ENCODE measurements around the gene PLA2G4D.

PLA2G4D gene

DNA sequence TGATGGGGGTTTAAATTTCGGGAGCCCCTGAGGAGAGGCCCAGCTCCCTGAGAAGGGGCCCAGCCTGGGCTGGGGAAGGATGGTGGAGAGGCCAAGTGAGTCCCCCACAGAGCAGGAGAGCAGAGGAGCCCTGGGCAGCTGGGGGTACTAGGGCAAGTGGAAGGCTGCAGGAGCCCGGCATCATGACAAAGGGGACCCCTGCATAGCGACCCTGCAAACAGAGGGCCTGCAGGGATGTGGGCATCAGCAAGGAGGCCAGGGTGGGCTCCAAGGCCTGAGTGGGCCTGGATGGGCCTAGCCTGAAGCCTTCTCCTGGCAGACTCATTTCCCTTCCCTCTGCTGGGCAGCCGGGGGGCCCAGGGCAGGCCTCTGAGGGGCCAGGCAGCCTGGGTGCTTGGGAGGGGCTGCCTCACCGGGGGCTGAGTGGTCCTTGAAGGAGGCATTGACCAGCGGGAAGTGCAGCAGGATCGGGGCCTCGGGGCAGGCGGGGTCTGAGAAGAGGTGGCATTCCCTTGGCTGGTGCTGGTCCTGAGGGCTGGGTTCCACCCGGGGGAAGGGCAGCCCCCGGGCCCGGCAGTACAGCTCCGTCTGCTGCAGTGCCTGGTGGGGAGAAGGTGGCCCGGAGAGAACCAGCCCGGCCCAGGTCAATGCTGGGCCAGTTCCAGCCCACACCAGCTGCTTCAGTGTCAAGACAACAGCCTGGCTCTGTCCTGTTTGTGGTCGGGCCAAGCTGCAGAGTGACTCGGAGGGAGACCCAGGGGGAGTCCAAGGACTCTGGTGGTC is 24.7 kb downstream of the PLA2G4D start:
- FAIRE-seq = no peak

DNA sequence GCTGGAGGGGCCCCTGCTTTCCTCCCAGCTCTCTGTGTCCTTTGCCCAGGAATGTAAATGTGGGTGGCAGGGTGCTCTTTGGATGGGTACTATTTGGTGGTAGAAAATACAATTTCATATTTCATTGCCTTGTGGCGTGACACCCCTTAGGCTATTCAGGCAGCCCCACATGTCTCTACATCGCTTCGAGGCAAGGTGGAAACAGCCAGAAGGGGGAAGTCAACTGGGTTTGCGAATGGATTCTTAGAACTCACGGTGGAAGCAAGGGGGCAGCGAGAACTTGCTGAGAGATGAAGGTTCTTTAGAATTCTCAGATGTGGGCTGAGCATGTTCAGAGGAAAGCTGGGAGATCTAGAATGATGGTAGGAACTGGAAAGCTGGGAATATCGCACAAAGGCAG is 25.3 kb downstream of the PLA2G4D start:
- FAIRE-seq = no peak

DNA sequence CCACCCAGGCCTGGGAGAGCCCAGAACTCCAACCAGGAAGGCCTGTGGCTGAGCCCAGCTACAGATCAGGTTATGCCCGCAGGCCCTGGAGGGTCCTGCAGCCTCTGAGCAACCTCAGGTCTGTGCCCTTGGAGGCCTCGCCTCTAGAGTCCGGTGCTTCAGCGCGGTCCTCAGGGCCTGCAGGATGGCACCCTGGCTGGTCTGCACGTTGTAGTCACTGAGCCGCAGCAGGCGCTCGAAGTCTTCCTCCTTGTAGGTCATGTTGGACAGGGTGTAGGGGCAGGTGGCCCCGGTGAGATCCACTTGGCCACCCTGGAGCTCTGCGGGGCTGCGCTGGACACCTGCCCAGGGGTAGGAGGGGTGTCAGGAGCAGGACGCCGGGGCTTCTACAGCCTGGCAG is 25.8 kb downstream of the PLA2G4D start:
- no peak for FAIRE-seq

DNA sequence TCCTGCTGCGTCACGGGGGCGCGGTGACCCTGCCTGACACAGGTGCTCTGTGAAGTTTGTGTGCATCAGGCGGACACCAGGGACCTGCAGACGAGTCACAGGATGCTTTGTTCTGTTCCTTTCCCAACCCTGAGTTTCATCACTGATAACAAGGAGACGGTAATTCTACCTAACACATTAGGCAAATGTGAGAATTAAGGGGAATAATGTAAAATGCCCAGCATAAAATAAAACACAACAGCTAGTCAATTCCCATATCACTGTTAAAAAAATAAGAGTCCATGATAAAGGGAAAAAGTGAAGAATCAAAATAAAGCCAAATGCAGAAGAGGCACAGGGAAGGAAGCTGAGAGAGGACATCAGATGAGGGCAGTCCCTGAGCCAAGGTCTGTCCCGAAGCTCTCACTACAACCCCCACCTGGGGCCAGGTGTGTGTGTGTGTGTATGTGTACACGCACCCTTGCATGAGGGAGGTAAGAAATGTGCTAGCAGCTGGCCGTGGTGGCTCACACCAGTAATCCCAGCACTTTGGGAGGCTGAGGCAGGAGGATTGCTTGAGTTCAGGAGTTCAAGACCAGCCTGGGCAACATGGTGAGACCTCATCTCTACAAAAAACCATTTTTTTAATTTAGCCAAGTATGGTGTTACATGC is 27.5 kb downstream of the PLA2G4D start:
- no peak for FAIRE-seq

DNA sequence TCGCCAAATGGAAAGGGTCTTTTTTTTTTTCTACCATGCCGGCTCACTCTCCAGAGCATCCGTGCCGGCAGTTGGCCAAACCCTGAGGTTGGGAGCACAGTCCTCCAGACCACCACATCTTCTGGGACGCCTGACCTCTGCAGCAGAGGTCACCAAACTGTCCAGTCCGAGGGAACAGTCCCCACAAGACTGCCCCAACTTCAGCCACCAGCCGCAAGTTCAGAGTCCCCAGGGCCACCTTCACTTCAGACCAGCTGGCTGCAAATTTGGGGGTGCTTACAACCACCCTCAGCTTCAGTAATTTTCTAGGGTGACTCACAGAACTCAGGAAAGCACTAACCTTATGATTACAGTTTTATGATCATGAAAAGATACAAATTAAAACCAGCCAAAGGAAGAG is 28.9 kb downstream of the PLA2G4D start:
- no peak for FAIRE-seq

DNA sequence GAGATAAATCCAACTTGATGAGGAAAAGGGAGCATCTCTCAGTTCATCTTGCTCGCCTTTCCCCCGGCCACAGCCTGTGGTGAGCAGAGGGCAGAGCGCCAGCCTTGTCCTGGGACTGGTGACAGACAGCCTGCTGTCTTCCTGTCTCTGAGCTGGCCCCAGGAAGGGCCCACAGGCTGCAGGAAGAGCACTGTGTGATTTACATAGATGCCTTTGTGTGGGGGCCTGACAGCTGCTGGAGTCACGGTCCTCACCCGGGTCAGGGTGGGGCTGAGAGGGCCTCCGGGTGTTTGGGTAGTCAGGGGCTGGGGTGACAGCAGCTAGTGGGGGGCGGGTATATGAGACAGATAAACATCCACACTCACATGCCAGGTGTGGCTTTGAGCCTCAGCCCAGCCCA is 29.3 kb downstream of the PLA2G4D start:
- no peak for FAIRE-seq

DNA sequence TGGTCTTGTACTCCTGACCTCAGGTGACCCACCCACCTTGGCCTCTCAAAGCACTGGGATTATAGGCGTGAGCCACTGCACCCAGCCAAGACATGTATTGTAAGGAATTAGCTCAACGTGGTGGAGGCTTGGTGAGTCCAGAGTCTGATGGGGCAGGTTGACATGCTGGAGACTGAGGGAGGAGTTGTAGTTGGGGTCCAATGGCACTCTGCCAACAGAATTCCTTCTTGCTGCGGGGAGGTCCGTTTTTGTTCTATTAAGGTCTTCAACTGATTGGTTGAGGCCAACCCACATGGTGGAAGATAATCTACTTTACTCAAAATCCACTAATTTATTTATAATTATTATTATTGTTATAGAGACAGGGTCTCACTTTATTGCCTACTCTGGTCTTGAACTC is 30.1 kb downstream of the PLA2G4D start:
- no peak for FAIRE-seq

DNA sequence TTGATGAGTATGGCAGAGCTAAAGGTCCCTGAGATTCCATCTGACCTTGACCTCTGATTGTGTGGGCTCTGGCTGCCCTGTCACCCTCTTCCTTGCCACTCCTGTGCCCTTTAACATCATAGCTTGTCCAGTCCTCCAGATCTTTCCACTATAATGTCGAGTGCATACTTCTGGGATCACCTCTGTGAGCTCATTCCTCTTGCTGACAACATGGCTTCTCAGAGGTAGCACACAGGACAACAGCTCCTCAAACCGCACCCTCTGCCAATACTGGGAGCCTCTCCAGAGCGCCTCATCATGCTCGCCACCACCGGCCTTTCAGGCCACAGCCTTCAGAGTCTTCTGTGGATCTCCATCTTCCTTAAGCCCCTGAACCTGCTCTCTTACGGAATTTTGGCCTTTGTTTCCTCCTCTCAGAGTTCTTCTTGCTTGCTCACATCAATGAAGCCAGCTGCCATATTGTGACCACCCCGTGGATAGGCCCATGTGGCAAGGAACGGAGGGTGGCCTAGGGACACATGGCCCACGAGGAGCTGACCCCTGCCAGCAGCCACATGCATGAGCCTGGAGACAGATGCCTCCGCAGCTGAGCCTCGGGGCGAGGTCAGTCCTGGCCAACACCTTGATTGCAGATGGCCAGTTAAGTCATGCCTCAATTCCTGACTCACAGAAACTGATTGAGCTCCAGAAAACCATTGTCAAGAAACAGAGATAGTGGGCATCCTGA is 31.1 kb downstream of the PLA2G4D start:
- FAIRE-seq = no peak

DNA sequence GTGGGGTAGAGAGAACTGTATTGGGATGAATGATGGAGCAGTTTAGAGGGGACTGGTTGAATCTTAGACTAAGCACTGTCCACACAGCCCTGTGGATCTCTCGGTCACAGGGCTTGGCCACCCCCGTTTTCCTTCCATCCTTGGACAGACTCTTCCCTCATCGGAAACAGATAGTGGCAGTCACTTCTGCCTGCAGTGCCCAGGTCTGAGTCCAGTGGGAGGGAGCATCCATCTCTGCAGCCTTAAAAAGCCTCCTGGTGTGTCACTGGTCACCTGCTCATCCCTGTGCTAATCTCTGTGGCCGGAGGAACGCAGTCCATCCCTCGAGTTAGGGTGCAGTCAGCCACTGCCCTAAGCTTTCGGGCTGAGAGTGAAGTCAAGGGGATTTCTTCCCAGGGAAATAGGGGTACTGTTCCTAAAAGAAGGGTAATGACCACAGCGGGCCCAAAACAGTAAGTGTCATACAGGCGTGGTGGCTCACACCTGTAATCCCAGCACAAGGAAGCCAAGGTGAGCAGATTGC is 32.0 kb downstream of the PLA2G4D start:
- no peak for FAIRE-seq

DNA sequence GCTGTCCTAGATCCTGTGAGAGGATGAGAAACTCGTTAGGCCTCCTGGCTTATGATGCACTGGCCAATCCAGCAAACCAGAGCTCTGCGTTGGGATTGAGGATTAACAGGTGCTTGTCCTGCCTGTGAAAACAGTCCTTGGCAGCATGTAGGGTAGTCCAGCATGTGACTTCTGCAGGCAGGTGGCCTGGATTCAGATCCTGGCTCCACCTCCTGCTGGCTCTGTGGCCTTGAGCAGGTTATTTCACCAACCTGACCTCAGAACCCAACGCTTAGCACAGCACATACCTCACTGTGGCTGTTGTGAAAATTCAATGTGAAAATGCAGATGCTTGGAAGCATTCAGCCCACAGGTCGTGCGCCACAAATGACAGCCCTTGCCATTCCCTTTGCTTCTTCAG is 33.6 kb downstream of the PLA2G4D start:
- no peak for FAIRE-seq

DNA sequence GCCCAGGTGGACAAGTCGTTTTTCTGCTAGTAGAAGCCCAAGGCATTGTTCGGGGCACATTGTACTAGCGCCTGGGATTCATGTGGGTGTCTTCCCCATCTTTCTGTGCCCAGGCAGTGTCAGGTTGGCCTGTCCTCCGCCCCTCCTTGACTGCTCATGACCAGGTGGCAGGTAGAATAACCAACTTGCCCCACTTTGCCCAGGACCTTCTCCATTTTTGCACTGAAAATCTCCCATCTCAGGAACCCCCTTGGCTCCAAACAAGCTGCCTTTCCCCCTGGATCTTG is 33.9 kb downstream of the PLA2G4D start:
- FAIRE-seq = no peak

DNA sequence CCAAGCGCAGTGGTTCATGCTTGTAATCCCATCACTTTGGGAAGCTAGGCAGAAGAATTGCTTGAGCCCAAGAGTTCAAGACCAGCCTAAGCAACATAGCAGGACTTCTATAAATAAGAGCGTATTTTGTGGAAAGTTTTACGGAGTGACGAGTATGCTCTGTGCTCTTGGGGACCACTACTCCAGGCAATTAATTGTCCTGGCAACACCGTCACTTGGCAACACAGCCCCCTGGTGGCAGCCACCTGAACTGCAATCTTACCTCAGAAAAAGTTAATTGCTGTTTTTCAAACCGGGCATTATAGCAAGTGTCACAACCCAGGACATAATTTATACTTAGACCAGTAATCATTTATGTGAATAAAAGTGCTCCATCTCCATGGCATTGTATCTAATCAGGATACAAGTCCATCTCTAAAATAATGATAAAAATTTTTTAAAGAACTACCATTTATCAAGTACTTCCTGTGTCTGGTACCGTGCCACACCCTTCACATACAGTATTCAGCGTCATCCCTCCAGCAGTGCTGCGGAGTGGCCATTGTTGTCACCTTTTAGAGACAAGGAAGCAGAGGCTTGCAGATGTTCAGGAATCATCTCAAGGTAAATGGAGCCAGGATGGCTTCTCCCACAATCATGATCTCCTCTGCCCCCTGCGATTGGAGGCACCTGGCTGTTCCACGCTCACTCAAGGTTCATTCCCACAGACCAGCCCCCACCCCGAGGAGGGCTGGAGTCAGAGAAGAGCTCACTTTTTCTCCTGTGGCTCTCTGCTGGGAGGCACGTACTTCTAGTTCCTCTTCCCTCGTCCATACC is 34.5 kb downstream of the PLA2G4D start:
- FAIRE-seq = peak; percentile 73

DNA sequence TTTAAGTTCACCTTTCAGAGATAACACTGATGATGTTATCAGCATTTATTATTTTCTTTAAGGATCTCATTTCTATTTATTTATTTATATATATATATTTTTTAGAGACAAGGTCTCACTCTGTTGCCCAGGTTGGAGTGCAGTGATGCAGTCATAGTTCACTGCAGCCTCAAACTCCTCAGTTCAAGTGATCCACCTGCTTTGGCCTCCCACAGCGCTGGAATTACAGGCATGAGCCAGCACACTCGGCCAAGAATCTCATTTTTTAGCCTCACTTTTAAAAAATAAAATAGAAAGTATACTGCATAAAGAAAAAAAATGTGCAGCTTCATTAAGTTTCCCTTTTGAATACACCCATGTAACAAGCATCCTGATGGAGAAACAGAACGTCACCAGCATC is 35.6 kb downstream of the PLA2G4D start:
- FAIRE-seq = no peak

DNA sequence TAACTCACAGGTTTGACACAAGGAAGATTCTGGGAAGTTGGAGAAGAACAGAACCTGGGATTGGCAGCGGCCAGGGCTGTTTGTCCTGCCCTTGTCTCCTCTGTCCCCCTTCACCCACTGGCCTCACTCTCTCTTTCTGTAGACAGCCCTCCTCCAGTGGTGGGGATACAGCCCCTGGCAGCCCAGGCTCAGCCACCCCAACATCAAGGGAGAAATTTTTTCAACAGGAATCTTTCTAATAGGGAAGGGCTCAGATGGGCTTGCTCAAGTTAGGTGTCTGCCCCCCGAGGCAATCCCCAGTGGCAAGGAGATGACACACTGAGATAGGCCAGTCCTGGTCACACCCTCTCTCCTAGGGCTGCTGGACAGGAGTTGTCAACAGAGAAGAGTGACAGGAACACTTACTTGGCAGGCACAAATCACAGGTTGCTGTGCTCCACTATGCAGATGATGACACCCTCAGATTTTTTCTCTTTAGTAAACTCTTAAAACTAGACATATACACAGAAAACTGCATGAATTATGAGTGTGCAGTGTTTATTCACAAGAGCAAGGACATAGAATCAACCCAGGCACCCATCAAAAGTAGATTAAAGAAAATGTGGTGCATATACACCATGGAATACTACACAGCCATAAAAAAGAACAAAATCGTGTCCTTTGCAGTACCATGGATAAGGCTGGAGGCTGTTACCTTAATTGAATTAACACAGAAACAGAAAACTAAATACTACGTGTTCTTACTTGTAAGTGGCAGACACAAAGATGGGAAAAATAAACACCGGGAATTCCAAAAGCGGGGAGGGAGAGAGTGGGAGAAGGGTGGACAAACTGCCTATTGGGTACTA is 36.3 kb downstream of the PLA2G4D start:
- no peak for FAIRE-seq

DNA sequence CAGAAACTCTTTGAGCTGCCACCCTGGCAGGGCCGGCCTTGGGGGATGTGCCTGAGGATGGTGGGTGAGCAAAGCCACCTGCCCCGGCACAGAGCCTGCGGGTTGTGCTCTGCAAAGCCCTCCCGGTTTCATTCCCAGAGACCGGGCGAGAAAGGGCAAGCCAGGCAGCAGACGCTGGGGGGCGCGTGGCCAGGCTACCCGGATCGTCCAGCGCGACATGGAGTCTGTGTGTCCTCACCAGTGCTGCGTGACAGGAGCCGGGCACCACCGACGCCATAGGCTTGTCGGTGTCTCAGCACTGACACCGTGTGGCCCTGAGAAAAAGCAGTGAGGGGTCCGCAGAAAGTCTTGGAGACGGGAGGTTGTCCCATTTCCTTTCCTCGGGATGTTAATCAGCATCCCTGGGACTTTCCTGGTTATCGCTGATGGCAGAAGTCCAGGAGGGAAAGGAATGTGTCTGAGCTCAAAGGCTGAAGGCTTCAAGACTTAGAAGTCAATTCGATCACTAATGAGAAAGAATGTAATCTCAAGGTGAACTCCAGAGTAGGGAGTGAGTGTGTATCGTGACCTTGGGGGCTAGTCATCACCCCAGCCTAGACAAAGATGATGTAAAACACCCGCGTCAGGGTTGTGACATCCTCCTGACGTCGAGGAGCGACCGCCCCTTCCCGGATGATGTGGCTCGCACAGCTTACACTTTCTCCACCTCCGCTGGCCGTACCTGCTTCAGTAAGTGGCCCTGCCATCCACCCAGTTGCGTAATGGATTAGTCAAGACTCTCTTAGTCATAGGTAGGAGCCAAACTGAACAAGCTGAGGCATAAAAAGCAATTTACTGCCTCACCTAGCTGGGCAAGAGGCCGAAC is 37.2 kb downstream of the PLA2G4D start:
- FAIRE-seq = no peak

DNA sequence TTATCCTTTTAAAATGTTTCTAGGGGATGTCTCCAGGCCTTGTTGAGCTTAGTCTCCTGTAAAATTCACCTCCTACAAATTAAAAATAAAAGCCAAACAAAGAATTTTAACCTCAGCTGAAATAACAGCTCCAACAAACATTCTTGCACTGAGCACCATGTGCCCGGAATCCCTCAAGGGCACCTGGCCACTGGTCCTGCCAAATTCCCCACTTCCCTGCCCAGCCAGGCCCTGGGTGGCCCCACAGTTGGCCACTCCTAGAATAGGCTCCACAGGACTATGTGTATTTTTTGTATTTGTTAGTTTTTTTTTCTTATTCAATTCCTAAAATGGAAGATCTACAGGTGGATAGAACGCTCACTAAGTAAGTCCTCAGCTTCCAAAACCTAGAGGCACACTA is 40.4 kb downstream of the PLA2G4D start:
- no peak for FAIRE-seq

DNA sequence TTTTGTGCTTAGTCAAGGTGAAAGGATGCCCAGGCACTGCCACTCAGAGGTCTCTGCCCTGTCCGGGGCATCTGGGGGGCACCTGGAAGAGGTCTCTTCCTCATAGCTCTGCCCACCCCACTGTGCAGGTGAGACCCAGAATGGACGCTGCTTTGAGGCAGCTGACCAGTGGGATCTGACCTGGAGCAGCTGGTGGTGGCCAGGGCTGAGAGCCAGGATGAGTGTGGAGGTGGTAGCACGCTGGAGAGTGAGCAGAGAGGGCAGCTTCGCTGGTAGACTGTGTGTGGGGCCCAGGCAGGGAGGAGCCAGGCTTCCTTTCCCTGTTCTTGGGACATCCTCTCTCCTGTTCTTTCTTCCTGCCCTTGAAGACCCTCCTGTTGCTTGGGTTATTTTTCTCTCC is 41.4 kb downstream of the PLA2G4D start:
- no peak for FAIRE-seq

DNA sequence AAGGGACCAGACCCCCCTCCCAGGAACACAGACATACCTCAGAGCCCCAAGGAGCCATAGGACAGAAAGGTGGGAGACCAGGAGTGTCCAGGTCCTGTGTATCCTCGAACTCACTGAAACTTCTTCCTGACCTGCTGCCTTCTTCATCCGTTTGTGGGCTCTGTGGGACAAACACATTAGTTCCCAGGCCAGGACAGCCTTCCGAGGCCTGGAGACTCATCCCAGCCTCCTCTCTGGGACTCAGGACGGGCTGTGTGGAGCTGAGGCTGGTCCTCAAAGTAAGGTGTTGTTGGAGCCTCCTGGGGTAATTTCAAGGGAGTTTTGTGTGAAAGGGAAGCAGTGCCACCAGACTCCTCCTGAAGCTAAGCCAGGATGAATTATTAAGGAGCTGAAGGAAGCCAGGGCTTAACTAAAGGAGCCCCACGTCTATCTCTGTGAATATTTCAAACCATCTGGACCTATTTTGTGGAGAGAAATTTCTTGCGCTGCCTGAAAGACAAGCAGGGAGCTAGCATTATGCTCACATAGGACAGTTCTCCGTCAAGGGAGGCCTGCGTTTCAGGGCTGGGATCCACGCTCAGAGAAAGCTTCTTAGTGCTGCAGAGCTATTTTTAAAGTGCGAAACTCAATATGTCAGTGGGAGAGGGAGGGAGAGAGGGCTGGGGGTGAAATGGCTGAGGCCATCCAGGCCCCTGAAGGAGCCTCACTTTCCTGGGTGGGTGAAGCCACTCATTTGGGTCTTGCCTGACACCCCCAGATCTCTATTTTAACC is 43.7 kb downstream of the PLA2G4D start:
- FAIRE-seq = no peak

DNA sequence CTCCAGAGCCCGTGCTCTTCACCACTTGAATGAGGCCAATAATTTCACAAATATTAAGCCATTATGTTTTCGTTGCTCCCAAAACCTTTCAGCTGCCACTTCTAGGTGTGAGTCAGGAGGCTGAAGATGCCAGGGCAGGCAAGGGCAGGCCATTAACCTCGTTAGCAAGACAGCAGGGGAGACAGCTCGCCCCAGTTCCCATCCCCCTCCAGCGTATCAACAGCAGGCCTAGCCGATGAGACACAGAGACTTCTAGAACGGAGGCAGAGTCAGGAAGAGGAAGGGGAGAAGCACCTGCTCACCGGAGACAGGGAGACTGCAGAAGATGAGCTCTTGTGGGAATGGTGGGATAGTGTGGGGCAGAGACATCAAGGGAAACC is 45.6 kb downstream of the PLA2G4D start:
- FAIRE-seq = no peak

DNA sequence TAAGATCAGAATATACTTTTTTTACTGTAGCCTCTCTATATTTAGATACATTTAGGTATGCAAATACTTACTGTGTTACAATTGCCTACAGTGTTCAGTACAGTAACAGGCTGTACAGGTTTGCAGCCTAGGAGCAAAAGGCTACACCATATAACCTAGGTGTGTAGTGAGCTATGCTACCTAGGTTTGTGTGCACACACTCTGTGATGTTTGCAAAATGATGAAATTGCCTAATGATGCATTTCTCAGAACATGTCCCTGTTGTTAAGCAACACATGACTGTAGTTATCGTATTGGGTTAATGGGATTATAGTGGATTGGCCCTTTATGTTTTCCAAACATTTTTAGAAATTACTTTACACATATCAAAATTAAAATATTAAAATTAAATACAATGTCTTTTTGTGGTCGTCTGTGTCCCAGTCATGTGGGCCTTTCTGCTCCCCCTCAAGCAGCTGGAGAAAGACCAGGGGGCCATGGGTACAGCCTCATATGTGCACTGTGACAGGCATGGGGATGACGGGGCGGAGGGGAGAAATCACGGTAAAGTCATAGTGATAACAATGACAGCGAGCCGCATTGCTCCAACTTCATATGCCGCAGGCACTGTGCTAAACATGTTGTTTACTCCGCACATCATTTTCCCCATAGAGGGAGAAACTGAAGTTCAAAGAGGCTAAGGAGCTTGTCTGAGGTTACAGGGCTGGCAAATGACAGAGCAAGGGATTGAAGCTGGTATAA is 46.1 kb downstream of the PLA2G4D start:
- FAIRE-seq = no peak
